HG02588 (cell line): Measurements from ENCODE around the gene CCDC32.

ENCODE experiments used
- ATAC-seq: cut with Tn5 transposase; IDR thresholded peaks from one replicate; pipeline ENCODE4 v1.9.1; 2021; ENCODE audit warnings: mild to moderate bottlenecking, moderate library complexity; ENCODE audit not compliant: unreplicated experiment

Gene CCDC32

DNA sequence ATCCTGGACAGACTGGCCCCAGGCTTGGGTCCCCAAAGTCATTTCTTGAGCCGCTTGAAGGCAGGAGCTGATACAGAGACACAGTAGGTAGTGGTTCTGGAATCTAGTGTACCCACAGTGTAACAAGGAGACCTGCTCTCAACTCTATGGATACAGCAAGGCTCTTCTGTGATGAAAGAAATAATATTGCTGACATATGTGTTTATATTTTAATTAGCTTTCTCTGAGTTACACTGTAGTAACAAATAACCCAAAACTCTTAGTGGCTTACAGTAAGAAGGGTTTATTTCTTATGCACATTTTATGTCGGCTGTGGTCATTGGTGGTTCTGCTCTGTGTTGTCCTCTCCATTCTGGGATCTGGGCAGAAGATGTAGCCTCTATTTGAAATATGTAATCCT lies 48.5 kb downstream of the CCDC32 start:
- no peak for ATAC-seq

DNA sequence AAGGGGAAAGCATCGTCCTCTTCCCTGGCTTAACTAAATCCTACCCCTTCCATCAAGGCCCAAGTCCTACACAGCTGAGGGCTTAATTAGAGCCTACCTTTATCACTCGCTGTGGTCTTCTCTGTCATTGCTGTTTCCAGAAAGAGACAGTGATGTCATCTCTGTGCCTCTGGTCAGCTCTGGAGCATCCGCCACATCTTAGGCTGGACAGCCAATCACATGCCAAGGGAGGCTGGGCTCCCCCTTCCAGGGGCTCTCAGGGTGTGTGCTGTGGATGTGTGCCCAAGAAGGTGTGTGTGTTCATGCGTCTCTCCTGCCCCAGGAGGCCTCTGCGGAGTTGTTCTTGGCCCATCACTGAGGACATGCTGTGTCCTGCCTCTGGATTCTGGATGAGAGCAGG lies 51.2 kb downstream of the CCDC32 start:
- no peak for ATAC-seq

DNA sequence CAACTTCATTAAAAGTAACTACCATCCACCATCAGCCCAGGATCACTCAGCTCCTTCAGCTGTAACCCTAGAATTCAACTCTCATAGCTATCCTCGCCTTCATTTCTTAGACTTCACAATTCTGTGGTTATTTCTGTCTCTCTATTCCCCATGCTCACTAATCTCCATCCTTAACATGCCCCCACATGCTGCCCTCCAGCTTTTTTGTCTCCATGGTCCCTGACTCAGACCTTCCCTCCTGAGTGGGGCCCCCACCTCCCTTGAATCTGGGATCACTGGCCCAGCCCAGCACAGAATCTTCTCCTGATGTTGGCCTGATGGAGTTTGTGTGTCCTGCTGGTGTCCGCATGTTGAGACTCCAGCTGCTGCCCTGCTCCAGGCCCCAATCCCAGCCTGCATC lies 52.4 kb downstream of the CCDC32 start:
- no peak for ATAC-seq

DNA sequence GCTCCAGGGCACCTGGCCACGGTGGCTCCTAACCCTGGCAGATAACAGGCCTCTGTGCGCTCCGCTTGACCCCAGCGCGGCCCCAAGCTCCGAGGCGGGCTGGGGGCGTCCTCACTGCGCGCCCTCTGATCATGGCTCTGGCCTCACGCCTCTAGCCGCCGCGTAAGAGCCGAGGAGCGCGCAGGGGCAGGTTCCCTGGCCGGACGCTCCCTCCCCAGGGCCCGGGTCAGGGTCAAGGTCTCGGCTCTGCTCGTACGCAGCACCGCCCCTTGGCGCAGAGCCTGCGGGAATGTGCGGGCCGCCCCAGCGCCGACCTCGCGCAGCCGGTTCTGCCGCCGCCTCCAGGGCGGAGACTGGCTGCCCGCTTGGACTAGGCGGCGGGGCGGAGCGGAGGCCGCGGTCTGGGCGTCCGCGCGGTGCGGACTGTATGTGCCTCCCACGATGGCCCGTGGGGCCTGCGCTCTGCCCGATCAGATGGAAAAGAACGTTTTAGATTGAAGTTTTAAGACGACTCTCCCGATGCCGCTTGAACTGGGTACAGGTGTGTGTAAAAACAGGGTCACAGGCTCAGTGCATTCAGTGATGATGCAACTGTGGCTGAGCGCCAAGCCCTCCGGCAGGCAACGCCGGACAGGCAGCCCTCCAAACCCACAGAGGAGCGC lies 53.2 kb downstream of the CCDC32 start:
- ATAC-seq = peak; percentile 34

DNA sequence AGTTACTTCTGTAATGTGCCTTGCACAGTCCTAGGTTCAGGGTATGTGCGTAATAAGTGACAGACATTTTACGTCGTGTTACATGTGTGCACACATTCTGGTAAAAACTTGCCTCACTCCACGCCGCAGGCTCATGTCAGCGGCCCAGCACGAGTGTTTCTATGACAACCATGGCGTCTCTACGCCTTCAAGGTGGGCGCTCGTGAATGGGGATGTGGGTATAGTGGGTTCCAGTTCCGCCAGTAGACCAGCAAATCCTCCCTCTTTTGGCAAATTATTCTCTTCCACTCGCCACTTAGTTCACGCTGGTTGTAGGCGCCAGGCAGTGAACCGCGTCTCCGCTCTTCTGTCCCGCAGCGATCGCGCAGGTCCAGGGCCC lies 53.8 kb downstream of the CCDC32 start:
- ATAC-seq = peak; percentile 47

DNA sequence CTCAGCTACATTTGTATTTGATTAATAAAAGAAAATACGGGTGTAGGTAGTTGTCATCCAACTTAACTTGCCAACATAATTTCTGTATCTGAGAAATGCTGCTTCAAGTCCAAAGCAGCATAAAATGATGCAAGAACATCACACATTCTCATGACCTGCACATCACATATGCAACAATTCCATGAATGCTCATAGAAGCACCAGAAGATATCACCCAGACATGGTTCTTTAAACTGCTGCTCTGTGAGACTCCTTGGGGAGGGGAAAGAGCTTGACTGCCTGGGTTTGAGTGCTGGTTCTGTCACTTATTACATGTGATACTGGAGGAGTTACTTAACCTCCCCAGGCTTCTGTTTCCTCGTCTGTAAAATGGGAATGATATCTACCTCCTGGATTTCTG lies 54.6 kb downstream of the CCDC32 start:
- no peak for ATAC-seq

DNA sequence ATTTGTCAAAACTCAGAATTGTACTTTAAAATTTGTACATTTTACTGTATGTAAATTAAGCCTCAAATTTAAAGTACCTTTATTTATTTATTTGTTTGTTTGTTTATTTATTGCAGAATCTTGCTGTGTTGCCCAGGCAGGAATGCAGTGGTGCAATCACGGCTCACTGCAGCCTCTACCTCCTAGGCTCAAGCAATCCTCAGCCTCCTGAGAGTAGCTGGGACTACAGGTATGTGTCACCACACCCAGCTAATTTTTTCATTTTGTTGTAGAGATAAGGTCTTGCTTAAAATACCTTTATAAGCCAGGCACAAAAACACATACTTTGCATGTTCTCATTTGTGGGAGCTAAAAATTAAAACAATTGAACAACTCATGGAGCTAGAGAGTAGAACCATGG lies 56.6 kb downstream of the CCDC32 start:
- no peak for ATAC-seq

DNA sequence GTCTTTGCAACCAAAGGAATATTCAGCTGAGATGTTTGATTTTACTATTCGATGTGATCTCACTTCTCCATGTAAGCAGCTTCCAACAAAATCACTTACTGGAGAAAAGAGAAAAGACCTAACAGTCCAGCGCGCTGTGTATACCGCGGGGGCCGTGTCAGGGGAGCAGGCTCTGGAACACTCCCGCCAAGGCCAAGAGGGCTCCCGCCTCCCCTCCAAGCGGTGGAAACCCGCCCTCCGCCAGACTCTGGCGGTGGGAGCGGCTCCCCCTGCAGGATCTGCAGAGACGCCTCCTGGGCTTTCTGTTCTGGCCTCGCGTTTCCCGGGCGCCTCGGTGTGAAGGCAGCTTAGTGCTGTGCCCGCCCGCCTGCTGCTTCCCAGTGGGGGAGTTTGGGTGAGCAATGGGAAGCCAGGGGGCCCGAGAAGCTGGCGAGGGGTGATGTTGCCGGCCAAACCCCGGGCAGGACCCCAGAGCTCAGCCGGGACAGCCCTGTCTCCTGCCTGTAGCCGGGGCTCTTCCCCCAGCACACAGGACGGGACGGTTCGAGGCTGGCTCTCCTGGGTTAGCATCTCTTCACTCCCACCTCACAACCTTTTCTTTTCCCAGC lies 57.8 kb downstream of the CCDC32 start:
- ATAC-seq = no peak
